HepG2 (cell line): ENCODE data around the gene ABCA2. TPM values are rescaled to one million over a fixed set of nuclear protein-coding genes. Genes with fewer than 3 reads are reported as not detected.

ENCODE experiments used
- AGO1 ChIP-seq: fragments of 200-400 bp; formaldehyde crosslinking; IDR thresholded peaks from 2 replicates; pipeline ENCODE4 v1.6.1; 2017; ENCODE audit warnings: mild to moderate bottlenecking, low read depth, low read length, moderate library complexity; ENCODE audit not compliant: poor library complexity, severe bottlenecking
- MXD4 ChIP-seq: IDR thresholded peaks from 2 replicates; pipeline ENCODE4 v1.6.1; 2016; ENCODE audit warnings: mild to moderate bottlenecking, missing biosample characterization, missing genetic modification reagents
- NBN ChIP-seq: fragments of 450-650 bp; conservative IDR thresholded peaks from 2 replicates; pipeline ENCODE4 v1.6.1; 2017
- SMC3 ChIP-seq: IDR thresholded peaks from 2 replicates; pipeline ENCODE4 v1.6.1; 2011; ENCODE audit warnings: low read length, improper control_type of control experiment
- ZBTB38 ChIP-seq: sonication (generic); formaldehyde crosslinking; IDR thresholded peaks from 2 replicates; pipeline ENCODE4 v1.5.1; 2020; ENCODE audit warnings: mild to moderate bottlenecking, missing genetic modification reagents
- ZBTB8A ChIP-seq: sonication (generic); formaldehyde crosslinking; IDR thresholded peaks from 2 replicates; pipeline ENCODE4 v1.4.0; 2020; ENCODE audit warnings: mild to moderate bottlenecking, low read depth, missing genetic modification reagents, borderline replicate concordance
- ZNF24 ChIP-seq: fragments of 450-650 bp; IDR thresholded peaks from 2 replicates; pipeline ENCODE4 v1.6.1; 2017; ENCODE audit warnings: antibody characterized with exemption, mild to moderate bottlenecking
- ZSCAN25 ChIP-seq: sonication (generic); formaldehyde crosslinking; IDR thresholded peaks from 2 replicates; pipeline ENCODE4 v1.8.0; 2022; ENCODE audit warnings: mild to moderate bottlenecking, missing genetic modification reagents
- polyA plus RNA-seq, 8 experiments: library from polyadenylated mRNA; depleted of rRNA in 3 of 8; stranded (reverse) in 7 of 8; unstranded in 1 of 8; fragments of >200 nt; fragmentation: Illumina TruSeq in 4 of 8; extraction: Trizol in 4 of 8; gene quantifications; 2 replicates each; pipeline versions ENCODE4 v1.2.1 to v1.2.3, GENCODE V29; 2011 to 2016; ENCODE audit warnings: low read depth in 4 of 8, missing spikeins in 1 of 8, mixed read lengths in 1 of 8; ENCODE audit not compliant: insufficient read depth in 1 of 8
- total RNA-seq, 5 experiments: library from RNA; depleted of rRNA; stranded (reverse); fragments of >200 nt; fragmentation: Illumina TruSeq; extraction: Trizol; gene quantifications; 2 replicates each; pipeline ENCODE4 v1.2.3, GENCODE V29; 2016; ENCODE audit warnings: low read depth in 1 of 5
- TF ChIP-seq, protein P1 (sequence below): IDR thresholded peaks from 2 replicates; pipeline ENCODE4 v1.6.1; 2016; ENCODE audit warnings: low read depth, control low read depth
- TF ChIP-seq, protein P2 (sequence below): IDR thresholded peaks from 2 replicates; pipeline ENCODE4 v1.6.1; 2016; ENCODE audit warnings: low read depth, borderline replicate concordance
- TF ChIP-seq, protein P3 (sequence below), 2 experiments: IDR thresholded peaks; 2 replicates each; pipeline ENCODE4 v1.6.1; 2011 to 2012; ENCODE audit warnings: low read length in 2 of 2, borderline replicate concordance in 1 of 2, low read depth in 1 of 2, mild to moderate bottlenecking in 1 of 2, moderate library complexity in 1 of 2

Gene ABCA2
- total and polyA plus RNA-seq, 2 of the 13 experiments (the other 11 are each of a cell fraction or from before 2014, with no cell fraction given): 2.9 to 19.2 TPM

DNA sequence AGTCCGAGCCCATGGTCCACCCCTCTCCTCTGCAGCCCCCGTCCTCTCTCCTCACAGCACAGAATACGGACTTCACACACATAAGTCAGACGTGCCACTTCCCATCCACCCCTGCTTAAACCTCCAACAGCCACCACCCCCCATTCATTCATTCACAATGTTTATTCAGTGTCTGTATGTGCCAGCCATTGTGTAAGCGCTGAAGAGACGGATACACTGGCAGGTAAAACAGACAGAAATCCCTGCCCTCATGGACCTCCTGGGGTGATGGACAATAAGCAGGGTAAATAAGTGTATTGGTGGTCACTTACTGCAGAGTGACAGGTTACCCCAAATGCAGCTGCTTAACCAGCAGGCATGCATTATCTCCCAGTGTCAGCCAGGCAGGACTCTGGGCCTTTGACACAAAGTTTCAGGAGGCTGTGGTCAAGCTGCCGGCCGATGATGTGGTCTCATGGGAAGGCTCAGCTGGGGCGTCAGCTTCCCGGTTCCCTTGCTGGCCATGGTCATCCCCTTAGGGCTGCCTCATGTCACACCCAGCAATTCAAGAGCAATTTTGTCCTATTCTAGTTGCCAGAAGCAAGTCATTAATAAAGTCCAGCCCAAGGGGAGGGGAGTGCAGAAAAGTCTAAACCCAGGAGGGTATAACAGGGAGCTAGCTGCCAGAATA lies 37.7 kb downstream of the ABCA2 start (continued):
- TF ChIP-seq, protein P1, sequence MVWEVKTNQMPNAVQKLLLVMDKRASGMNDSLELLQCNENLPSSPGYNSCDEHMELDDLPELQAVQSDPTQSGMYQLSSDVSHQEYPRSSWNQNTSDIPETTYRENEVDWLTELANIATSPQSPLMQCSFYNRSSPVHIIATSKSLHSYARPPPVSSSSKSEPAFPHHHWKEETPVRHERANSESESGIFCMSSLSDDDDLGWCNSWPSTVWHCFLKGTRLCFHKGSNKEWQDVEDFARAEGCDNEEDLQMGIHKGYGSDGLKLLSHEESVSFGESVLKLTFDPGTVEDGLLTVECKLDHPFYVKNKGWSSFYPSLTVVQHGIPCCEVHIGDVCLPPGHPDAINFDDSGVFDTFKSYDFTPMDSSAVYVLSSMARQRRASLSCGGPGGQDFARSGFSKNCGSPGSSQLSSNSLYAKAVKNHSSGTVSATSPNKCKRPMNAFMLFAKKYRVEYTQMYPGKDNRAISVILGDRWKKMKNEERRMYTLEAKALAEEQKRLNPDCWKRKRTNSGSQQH (CRISPR knock-in tag): 0 out of 2 replicates have a peak, but pooled peaks have one; percentile 33
- TF ChIP-seq NBN (no peak), SMC3 (no peak), ZBTB38 (CRISPR knock-in tag) (no peak), AGO1 (no peak), MXD4 (CRISPR knock-in tag) (no peak), ZBTB8A (CRISPR knock-in tag) (no peak), ZSCAN25 (CRISPR knock-in tag) (0 out of 2 replicates have a peak, but pooled peaks have one; percentile 43), ZNF24 (peak; percentile 78; the same call in 1 of the 2 replicates)
- TF ChIP-seq, protein P2, sequence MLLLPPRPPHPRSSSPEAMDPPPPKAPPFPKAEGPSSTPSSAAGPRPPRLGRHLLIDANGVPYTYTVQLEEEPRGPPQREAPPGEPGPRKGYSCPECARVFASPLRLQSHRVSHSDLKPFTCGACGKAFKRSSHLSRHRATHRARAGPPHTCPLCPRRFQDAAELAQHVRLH (CRISPR knock-in tag): no peak
- TF ChIP-seq, protein P3, sequence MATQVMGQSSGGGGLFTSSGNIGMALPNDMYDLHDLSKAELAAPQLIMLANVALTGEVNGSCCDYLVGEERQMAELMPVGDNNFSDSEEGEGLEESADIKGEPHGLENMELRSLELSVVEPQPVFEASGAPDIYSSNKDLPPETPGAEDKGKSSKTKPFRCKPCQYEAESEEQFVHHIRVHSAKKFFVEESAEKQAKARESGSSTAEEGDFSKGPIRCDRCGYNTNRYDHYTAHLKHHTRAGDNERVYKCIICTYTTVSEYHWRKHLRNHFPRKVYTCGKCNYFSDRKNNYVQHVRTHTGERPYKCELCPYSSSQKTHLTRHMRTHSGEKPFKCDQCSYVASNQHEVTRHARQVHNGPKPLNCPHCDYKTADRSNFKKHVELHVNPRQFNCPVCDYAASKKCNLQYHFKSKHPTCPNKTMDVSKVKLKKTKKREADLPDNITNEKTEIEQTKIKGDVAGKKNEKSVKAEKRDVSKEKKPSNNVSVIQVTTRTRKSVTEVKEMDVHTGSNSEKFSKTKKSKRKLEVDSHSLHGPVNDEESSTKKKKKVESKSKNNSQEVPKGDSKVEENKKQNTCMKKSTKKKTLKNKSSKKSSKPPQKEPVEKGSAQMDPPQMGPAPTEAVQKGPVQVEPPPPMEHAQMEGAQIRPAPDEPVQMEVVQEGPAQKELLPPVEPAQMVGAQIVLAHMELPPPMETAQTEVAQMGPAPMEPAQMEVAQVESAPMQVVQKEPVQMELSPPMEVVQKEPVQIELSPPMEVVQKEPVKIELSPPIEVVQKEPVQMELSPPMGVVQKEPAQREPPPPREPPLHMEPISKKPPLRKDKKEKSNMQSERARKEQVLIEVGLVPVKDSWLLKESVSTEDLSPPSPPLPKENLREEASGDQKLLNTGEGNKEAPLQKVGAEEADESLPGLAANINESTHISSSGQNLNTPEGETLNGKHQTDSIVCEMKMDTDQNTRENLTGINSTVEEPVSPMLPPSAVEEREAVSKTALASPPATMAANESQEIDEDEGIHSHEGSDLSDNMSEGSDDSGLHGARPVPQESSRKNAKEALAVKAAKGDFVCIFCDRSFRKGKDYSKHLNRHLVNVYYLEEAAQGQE (IDR thresholded peaks at IDR 0.05; ENCODE audit: borderline replicate concordance in 1 of 2, low read depth in 1 of 2, low read length in 2 of 2): no peak
